ENCODE results near the gene SND1.
A peak's percentile ranks its signal among the peaks of the same experiment; 100 is the strongest.

Gene SND1

GRCh38 chr7:127769137-127769536 lies 117.1 kb downstream of the SND1 start:
- ChIA-PET CTCF (interaction anchor here (0.7 kb wide), 1 partner anchor 22 kb away, joined by 4 read pairs; no protein-coding TSS in a partner anchor), POLR2A (no interaction called here)
- Histone ChIP-seq H3K9me3 (ENCODE audit: control insufficient read depth, insufficient read depth, low read depth, low read length) (no peaks in the 10 kb centered on the region), H3K4me1 (ENCODE audit: control insufficient read depth, insufficient read depth, low read length) (no peaks in the 10 kb centered on the region), H3K36me3 (ENCODE audit: control insufficient read depth in 2 of 2, insufficient read depth in 1 of 2, low read length in 2 of 2) (no peaks in the 10 kb centered on the region), H3K27ac (ENCODE audit: extremely low read depth, low read depth, low read length) (no peak overlapping the region), H3K4me3 (ENCODE audit: low read depth, low read length) (no peak overlapping the region)
- TF ChIP-seq ZNF621 (tag by site-specific recombination; IDR thresholded peaks at IDR 0.05) (no peak), ZNF513 (tag by site-specific recombination; IDR thresholded peaks at IDR 0.05) (no peak), ZSCAN16 (tag by site-specific recombination; IDR thresholded peaks at IDR 0.05) (no peak), SCRT1 (tag by site-specific recombination; IDR thresholded peaks at IDR 0.05; ENCODE audit: borderline replicate concordance) (no peak), PRDM4 (tag by site-specific recombination; IDR thresholded peaks at IDR 0.05) (no peak), PRDM1 (tag by site-specific recombination; IDR thresholded peaks at IDR 0.05) (no peak), ZNF645 (tag by site-specific recombination; IDR thresholded peaks at IDR 0.05) (no peak), GFI1B (tag by site-specific recombination; IDR thresholded peaks at IDR 0.05) (no peak), ZNF600 (tag by site-specific recombination; IDR thresholded peaks at IDR 0.05) (no peak)

- no peak overlapping the region for H3K27ac ChIP-seq (ENCODE audit: extremely low read depth, low read depth, low read length)
- ChIA-PET POLR2A (no interaction called here), CTCF (no interaction called here)
- no peaks in the 10 kb centered on the region for H3K9me3 ChIP-seq (ENCODE audit: control insufficient read depth, insufficient read depth, low read depth, low read length)
- no peaks in the 10 kb centered on the region for H3K4me1 ChIP-seq (ENCODE audit: control insufficient read depth, insufficient read depth, low read length)
- no peak overlapping the region for H3K4me3 ChIP-seq (ENCODE audit: low read depth, low read length)
- no peaks in the 10 kb centered on the region for H3K36me3 ChIP-seq (ENCODE audit: control insufficient read depth in 2 of 2, insufficient read depth in 1 of 2, low read length in 2 of 2)
- TF ChIP-seq ZNF660 (tag by site-specific recombination; IDR thresholded peaks at IDR 0.05) (peak; percentile 21; the same call in 1 of the 2 replicates), ZNF600 (tag by site-specific recombination; IDR thresholded peaks at IDR 0.05) (no peak), PRDM6 (tag by site-specific recombination; IDR thresholded peaks at IDR 0.05) (peak; percentile 88)
Observed at GRCh38 chr7:127769696-127770400, 117.9 kb downstream of the SND1 start.

- ChIA-PET POLR2A (no interaction called here), CTCF (no interaction called here)
- no peaks in the 10 kb centered on the region for H3K36me3 ChIP-seq (ENCODE audit: control insufficient read depth in 2 of 2, insufficient read depth in 1 of 2, low read length in 2 of 2)
- H3K9me3 ChIP-seq (ENCODE audit: control insufficient read depth, insufficient read depth, low read depth, low read length), result no peaks in the 10 kb centered on the region
- H3K27ac ChIP-seq (ENCODE audit: extremely low read depth, low read depth, low read length), result no peak overlapping the region
- no peaks in the 10 kb centered on the region for H3K4me1 ChIP-seq (ENCODE audit: control insufficient read depth, insufficient read depth, low read length)
- H3K4me3 ChIP-seq (ENCODE audit: low read depth, low read length), result no peak overlapping the region
- no peak for TF ChIP-seq ZNF121 (tag by site-specific recombination; IDR thresholded peaks at IDR 0.05)
- TF ChIP-seq ZNF133 (tag by site-specific recombination; IDR thresholded peaks at IDR 0.05), result no peak
- TF ChIP-seq ZNF280D (tag by site-specific recombination; IDR thresholded peaks at IDR 0.05), result no peak
- TF ChIP-seq INSM2 (tag by site-specific recombination; IDR thresholded peaks at IDR 0.05), result no peak
- no peak for TF ChIP-seq ZSCAN4 (tag by site-specific recombination; IDR thresholded peaks at IDR 0.05)
- no peak for TF ChIP-seq ZBTB17 (tag by site-specific recombination; IDR thresholded peaks at IDR 0.05)
- no peak for TF ChIP-seq ZNF221 (tag by site-specific recombination; IDR thresholded peaks at IDR 0.05; ENCODE audit: borderline replicate concordance)
Observed at GRCh38 chr7:127770885-127771284, 118.9 kb downstream of the SND1 start.
